GM18870 (cell line): ENCODE measurements around the gene KIAA0586.
"Not testable (repeated sequence)": the region's sequence is repeated elsewhere in the genome, so short reads cannot be mapped to it uniquely, and the experiment has no call there.

Experiments used
- ATAC-seq: cut with Tn5 transposase; IDR thresholded peaks from one replicate; pipeline ENCODE4 v1.9.1; 2021; ENCODE audit warnings: moderate library complexity; ENCODE audit not compliant: unreplicated experiment

The KIAA0586 gene

DNA sequence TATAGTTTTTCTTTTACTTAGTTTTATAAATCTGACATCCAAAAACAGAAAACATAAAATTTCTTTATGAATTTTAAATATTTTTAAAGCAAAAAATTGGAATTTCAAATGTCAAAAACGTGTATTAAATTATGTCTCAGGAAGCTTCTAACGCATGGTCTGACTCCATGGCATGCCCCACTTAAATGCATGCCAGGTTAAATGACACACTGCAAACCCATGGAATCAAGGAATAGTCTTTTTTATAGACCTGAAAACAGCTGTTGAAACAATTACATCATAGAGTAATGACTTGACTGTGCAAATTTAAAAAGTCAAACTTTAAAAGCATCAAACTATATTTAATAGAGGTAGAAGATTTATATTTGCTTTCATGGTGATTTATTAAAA is 114.1 kb downstream of the KIAA0586 start:
- ATAC-seq = no peak

- ATAC-seq = no peak
Measured at GRCh38 chr14:58543253-58543652, 115.7 kb downstream of the KIAA0586 start.

DNA sequence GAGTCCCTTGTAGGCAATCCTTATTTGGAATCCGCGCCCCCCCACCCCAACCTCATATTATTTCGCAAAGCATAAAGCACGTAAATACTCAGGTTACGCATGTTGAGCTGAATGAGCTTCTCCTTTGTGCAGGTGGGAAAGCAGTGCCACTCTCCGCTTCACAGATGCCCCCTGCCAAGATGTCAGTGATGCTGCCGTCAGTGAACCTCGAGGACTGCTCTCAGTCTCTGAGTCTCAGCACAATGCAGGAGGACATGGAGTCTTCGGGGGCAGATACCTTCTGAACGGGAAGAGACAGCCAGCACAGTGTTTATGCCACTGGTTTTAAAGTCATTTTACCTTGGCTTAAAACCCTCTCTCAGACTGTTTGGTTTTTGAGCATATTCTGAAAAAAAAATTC is 120.1 kb downstream of the KIAA0586 start:
- no peak for ATAC-seq

GRCh38 chr14:58549105-58549757 is 121.7 kb downstream of the KIAA0586 start:
- no peak for ATAC-seq

- ATAC-seq = no peak
Measured at GRCh38 chr14:58553959-58554358, 126.4 kb downstream of the KIAA0586 start.

DNA sequence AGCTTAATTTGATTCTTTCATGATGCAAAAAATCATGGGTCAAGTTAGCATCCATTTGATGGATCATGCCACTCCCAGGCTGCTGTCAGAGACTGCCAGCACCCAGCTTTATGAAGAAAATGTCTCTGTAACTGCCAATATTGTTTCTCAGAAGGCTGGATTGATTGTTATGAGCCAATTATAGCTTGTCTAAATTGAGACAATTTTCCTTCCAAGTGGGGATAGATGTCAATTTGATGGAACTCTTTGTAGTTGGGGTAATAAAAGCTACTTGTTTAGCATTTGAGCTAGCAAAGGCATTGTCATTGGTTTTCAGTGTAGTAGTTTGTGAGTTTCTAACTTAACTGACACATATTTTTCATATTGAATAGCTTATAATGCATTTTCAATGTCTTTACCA is 128.1 kb downstream of the KIAA0586 start:
- no peak for ATAC-seq

- ATAC-seq = no peak
Measured at GRCh38 chr14:58557242-58557641, 129.7 kb downstream of the KIAA0586 start.

- ATAC-seq = no peak
Measured at GRCh38 chr14:58560208-58560607, 132.7 kb downstream of the KIAA0586 start.

DNA sequence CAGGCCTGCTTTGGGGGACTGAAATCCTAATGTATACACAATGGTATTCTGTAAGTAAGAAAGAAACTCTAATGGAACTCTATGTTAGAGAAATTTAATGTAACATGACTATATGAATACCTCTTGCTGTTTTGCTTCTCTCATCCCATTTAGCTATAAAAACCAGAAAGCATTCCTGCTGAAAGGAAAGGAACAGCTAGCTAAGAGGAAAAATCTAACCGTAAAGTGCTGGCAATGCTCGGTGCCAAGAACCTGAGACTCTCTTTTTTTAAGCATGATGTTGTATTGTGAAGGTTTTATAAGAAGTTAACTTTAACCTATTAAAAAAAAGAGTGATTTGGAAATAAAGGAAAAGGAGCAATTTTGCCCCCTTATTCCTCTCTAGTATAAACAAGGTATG is 134.6 kb downstream of the KIAA0586 start:
- ATAC-seq = no peak

GRCh38 chr14:58563978-58564377 is 136.5 kb downstream of the KIAA0586 start:
- no peak for ATAC-seq

GRCh38 chr14:58565832-58566231 is 138.3 kb downstream of the KIAA0586 start:
- ATAC-seq = no peak

DNA sequence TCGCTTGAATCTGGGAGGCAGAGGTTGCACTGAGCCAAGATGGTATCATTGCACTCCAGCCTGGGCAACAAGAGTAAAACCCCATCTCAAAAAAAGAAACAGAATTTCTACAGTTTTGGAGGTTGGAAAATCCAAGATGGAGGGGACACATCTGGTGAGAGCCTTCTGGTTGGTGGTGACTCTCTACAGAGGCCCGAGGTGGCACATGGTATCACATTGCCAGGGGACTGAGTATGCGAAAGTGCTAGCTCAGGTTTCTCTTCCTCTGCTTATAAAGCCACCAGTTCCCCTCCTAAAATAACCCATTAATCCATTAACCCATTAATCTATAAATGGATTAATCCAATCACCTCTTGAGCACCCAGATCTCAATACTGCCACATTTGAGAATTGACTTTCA is 139.5 kb downstream of the KIAA0586 start:
- no peak for ATAC-seq

DNA sequence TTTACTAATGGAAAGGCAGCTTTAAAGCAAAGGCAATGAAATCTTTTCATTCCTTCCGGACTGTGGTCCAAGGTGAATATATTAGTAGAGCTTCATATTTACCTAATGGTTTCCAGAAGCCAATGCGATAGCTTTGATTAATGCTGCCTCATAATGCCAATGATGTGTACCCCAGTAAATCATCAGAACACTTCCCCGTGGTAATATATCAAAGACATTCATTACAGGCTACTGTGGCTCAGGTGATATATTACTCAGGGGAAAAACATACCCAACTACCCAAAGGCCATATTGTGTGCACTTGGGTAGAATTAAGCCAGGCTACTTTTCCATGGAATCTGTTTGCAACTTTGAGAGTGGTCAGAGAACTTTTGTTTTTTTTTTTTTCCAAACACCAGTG is 140.8 kb downstream of the KIAA0586 start:
- ATAC-seq = no peak

GRCh38 chr14:58571256-58571655 is 143.7 kb downstream of the KIAA0586 start:
- no peak for ATAC-seq

DNA sequence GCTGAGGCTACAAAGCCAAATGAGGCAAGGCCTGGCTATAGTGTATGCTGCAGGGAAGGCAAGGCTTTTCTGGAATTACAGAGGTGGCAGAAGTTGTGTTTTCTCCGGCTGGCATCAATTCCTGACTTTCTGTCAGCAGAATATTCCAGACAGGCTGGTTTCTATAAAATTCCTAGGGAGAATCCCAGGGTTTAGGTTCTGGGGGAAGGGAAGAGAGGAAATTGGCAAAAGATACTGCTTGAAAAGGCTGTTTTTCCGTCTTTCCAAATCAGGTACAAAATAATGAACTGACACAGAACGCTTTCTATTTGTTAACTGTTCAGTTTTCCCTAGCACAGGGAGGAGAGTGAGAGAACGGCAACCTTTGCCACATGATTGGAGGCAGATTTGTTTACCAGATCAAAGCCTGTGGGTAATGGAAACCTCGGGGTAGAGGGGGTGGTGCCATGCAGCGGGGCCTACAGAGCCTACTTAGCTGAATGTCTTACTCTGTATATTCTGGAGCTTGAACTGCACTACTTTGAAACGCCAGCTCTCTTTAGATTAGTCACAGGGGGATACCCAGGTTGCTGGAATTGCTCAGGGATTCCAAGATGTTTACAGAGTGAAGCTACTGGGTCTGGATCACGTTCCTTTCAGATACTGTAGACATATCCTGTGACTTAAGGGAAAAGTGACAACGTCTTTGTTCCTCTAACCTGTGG is 144.4 kb downstream of the KIAA0586 start:
- no peak for ATAC-seq

GRCh38 chr14:58572473-58572853 is 144.9 kb downstream of the KIAA0586 start:
- ATAC-seq = no peak

GRCh38 chr14:58572863-58573262 is 145.3 kb downstream of the KIAA0586 start:
- no peak for ATAC-seq

DNA sequence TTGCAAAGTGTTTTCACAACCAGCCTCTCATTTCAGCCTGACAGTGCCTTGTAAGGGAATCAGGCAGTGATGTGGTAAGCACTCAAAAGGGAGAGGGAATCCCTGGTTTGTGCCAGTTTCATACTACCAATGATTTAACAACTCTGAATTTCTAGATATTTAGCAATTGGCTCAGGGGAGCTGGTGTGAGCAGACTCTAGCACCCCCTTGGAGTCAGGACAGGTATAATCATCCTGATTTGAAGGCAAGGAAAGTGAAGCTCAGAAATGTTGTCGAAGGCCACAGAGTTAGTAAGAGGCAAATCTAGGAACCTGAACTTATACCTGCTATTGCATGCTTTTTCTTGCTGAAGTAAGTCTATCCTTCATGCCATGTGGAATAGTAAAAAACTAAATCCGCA is 147.1 kb downstream of the KIAA0586 start:
- no peak for ATAC-seq

DNA sequence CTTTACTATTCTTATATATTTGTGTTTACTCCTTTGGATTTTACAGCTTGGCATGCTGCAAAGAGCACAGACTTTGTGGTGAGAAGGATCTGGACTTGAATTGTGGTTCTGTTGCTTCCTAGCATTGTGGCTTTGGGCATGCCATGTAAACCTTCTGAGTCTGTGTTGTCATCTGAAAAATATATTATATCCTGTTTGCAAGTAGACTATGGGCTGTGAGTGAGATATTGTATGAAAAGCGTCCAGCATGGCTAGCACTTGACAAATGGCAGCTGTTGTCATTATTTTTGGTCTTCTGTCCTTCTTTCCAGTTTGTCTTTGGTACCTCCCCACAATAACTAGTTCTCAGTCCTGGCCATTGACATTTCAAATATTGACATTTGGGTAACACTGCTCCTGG is 148.4 kb downstream of the KIAA0586 start:
- no peak for ATAC-seq

GRCh38 chr14:58580035-58580434 is 152.5 kb downstream of the KIAA0586 start:
- ATAC-seq = not testable (repeated sequence)

DNA sequence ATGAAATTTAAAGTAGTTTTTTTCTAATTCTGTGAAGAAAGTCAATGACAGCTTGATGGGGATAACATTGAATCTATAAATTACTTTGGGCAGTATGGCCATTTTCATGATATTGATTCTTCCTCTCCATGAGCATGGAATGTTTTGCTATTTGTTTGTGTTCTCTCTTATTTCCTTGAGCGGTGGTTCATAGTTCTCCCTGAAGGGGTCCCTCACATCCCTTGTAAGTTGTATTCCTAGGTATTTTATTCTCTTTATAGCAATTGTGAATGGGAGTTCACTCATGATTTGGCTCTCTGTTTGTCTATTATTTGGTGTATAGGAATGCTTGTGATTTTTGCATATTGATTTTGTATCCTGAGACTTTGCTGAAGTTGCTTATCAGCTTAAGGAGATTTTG is 153.9 kb downstream of the KIAA0586 start:
- not testable (repeated sequence) for ATAC-seq

GRCh38 chr14:58584383-58584782 is 156.9 kb downstream of the KIAA0586 start:
- ATAC-seq = no peak

DNA sequence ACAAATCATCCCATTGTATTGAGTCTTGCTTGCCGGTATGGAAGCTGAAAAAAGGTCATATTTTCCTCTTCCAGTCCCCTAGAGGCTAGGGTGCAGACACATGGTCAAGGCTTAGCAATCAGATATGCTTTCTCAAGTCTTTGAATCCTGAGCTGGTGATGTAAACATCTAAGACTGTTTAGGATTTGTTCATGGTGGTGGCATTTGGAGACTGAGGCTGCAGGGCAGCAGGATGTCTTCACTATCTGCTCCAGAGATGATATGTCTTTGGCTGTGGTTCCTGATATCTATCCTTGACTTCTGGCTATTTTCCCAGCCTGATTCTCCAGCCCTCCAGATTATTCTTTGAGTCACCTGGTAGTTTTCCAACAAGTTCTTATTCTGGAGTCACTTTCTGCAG is 159.8 kb downstream of the KIAA0586 start:
- ATAC-seq = no peak
